NCI-H1436 (cell line): ENCODE data around the gene TAF9B.
A peak's percentile ranks its signal among the peaks of the same experiment; 100 is the strongest.
"Not testable (repeated sequence)": the region's sequence is repeated elsewhere in the genome, so short reads cannot be mapped to it uniquely, and the experiment has no call there.

ENCODE experiments used
- DNase-seq: peaks from one replicate; lab custom pipeline; 2025; lab: John Stamatoyannopoulos, UW

TAF9B gene

GRCh38 chrX:78116365-78116764 lies 23.1 kb downstream of the TAF9B start:
- no peak for DNase-seq

DNA sequence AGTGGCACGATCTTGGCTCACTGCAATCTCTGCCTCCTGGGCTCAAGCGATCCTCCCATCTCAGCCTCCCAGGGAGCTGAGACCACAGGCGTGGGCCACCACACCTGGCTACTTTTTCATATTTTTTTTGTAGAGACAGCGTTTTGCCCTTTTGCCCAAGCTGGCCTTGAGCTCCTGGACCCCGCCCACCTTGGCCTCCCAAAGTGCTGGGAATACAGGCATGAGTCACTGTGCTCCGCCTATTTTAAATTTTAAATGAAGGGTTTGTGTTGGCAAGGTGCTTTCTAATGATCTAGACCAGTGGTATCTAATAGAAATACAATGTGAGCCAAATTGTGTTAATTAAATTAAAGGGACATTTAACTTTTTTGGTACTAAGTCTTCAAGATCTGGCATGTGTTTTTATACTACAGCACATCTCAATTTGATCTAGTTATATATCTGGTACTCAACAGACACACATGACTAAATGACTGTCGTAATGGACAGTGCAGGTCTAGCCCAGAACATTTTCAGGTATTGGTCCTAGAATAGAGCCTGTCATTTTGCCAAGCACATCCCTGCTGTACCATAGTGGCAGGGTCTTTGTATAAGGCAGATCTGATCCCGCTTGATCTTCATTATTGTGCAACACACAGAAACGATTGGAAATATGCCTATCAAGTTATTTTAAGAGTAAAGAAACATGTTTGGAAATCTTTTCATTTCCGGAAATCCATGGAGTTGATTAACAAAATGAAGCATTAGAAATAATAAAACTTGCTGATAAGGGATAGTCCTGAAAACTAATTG lies 28.1 kb downstream of the TAF9B start:
- DNase-seq: no peak

DNA sequence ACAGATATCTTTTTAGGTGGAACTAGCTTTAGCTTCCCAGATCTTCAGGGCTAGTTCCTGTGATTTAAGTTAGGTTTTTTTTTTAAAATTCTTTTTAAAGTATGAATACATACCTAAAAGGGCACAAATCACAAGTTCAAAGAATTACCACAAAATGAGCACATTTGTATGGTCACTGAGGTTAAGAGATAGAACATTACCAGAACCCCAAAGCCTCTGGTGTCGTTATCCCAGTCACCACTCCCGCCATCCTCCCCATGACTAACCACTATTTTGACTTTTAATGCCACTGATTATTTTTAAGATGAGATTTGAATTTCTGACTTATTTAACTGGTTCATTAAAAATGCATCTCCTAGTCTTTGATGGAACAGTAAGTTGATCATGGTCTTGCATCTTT lies 30.0 kb downstream of the TAF9B start:
- no peak for DNase-seq

DNA sequence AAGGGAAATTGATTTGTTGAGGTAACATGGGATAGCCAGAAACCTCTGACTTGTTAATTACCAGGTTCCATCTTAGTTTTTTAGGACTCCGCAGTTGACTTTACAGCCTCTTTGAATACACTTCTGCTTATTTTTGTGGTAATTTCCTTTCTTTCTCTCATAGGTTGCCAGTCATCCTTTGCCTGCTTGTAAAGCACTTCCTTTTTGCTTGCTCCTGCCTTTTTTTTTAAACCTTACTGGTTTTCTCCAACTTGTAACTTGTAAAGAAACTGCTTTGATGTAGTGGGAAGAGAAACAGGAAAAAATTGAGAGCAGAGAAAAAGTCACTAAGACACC lies 32.8 kb downstream of the TAF9B start:
- no peak for DNase-seq

DNA sequence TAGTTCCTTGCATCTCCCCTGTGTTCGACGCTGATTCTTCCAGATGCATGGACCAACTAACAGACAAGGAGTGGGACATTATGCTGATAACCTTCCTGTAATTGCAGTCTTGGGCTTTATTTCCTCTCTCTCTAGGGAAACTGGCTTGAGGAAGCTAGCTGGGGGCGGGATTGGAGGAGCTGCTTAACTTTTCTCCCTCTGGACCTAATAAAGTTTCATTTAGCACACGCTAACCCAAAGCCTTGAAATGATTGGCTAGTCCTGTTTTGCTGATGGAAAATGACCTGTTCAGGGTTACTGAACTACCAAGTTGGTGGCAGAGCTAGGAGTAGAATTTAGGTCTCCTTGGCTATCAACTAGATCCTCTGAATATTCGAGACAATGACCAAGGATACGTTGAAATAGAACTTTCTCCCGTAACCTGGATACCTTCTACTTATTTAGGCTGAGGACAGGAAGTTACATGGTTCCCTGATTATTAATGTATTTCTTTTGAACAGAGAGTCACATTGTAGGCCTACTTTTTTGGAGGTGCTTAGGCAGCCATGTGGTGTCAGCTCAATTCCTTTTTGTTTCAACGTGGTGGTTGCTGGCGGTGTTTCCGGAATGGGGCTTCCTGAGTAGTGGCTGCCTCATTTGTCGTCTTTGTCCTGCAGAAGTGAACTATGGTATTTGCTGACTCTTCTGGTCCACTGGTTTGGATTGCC lies 33.4 kb downstream of the TAF9B start:
- no peak for DNase-seq

DNA sequence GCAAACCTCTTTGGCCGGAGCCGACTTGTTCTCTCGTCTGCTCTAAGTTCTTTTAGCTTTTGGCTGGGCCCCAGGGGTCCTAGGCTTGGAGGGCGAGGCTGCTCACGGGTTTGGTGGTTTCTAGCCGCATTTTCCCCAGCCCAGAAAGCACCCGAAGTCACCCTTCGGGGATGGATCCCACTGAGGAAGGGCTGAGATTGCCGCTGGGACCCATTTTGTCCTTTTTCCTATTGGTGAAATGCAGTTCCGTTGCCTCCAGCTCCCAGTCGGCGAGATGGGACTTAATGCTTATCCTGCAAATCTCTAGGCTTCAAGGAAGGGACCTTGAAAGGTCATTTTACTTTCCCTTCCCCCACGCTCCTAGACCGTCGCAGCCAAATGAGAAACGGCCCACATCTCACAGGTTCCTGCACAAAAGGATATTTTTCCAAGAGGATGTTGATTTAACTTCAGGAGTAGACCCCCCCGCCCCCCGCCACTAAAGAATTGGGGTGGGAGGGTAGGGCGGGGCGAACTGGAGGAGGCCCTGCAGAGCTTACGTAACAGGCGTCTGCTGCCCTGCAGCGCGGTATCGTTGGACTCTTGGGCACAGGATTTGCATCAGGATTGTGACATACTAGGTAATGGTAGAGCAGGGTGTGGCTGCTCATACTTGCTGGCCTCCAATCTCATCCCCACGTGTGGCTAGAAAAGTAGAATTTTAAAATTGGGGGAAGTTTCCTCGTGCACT lies 34.8 kb downstream of the TAF9B start:
- DNase-seq: peak; percentile 25

- peak; percentile 97 for DNase-seq
Observed at GRCh38 chrX:78103623-78104446, 35.6 kb downstream of the TAF9B start, which contains the start of gene PGK1. PGK1 (plus strand) TSS chrX:78104248; CDS start chrX:78104341, 93 bp downstream.

GRCh38 chrX:78103001-78103622 lies 36.3 kb downstream of the TAF9B start:
- no peak for DNase-seq

DNA sequence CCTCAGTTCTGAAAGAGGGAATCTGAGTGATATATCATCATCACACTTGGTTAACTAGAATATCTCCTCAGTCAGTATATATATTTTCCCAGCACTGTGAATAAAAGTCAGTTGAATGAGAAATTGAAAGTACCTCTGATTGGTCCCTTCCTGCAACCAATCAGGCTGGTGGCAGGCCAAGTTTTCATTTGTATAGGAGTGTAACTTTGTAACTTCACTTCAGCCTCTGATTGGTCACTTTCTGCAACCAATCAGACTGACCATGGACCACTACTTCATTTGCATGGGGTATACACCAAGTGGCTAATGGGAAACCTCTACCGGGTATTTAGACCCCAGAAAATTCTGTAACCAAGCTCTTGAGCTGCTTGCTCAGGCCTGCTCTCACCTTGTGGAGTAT lies 37.4 kb downstream of the TAF9B start:
- DNase-seq: no peak

GRCh38 chrX:78098108-78098507 lies 41.3 kb downstream of the TAF9B start:
- no peak for DNase-seq

DNA sequence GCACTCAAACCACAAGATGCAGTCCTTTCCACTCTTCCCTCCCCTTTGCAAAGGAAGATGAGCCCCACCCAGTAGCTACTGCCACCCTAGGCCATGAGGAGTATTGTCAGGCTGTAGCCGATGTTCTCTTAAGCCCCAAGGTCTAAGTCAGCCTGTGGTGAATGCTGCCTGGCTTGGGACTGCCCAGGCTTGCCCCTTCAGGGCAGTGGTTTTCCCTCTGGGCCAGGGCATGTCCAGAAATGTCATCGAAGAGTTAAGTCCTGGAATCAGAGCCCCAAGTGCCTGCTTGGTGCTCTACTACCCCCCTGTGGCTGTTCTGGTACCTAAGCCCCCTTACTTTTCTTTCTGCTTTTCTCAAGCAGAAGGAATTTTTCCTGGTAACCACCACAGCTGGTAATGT lies 47.2 kb downstream of the TAF9B start:
- no peak for DNase-seq

GRCh38 chrX:78081413-78081812 lies 58.0 kb downstream of the TAF9B start:
- not testable (repeated sequence) for DNase-seq
